WERI-Rb-1 (cell line): ENCODE measurements around the gene ADGRG7.
"Not testable (repeated sequence)": the region's sequence is repeated elsewhere in the genome, so short reads cannot be mapped to it uniquely, and the experiment has no call there.

Experiments used
- DNase-seq: peaks from one replicate; pipeline ENCODE4 v3.0.0-alpha.2; 2020
- H3K27ac ChIP-seq: fragments of 250-450 bp; sonication (Bioruptor Pico); 2 replicates; pipeline ENCODE4 v1.5.1; 2020; ENCODE audit warnings: mild to moderate bottlenecking, moderate library complexity
- H3K27me3 ChIP-seq: fragments of 250-450 bp; sonication (Bioruptor Pico); 2 replicates; pipeline ENCODE4 v1.5.1; 2021; ENCODE audit warnings: mild to moderate bottlenecking, low read depth, moderate library complexity; ENCODE audit not compliant: insufficient read depth, severe bottlenecking
- H3K36me3 ChIP-seq: fragments of 250-450 bp; sonication (Bioruptor Pico); 2 replicates; pipeline ENCODE4 v1.5.1; 2020; ENCODE audit warnings: mild to moderate bottlenecking, moderate library complexity
- H3K4me3 ChIP-seq: 2 replicates; pipeline ENCODE4 v1.5.1; 2011; ENCODE audit warnings: low read depth, mild to moderate bottlenecking, control low read depth, low read length
- H3K9me3 ChIP-seq: fragments of 250-450 bp; sonication (Bioruptor Pico); 2 replicates; pipeline ENCODE4 v1.5.1; 2021; ENCODE audit warnings: mild to moderate bottlenecking, moderate library complexity; ENCODE audit not compliant: severe bottlenecking
- CTCF ChIP-seq: IDR thresholded peaks from 2 replicates; pipeline ENCODE4 v1.5.1; 2011; ENCODE audit warnings: low read depth, mild to moderate bottlenecking, control low read depth, inconsistent platforms, low read length

Gene ADGRG7

GRCh38 chr3:100578646-100579045 lies 30.8 kb upstream of the ADGRG7 start:
- Histone ChIP-seq H3K4me3 (no peak overlapping the region), H3K9me3 (no peaks in the 10 kb centered on the region), H3K36me3 (no peaks in the 10 kb centered on the region), H3K27me3 (no peaks in the 10 kb centered on the region), H3K27ac (no peak overlapping the region)
- no peak for DNase-seq
- no peak for TF ChIP-seq CTCF

- H3K27ac ChIP-seq: no peak overlapping the region
- DNase-seq: no peak
- no peak overlapping the region for H3K4me3 ChIP-seq
- H3K9me3 ChIP-seq: no peaks in the 10 kb centered on the region
- TF ChIP-seq CTCF: no peak
- H3K27me3 ChIP-seq: no peaks in the 10 kb centered on the region
- no peaks in the 10 kb centered on the region for H3K36me3 ChIP-seq
Measured at GRCh38 chr3:100580147-100580546, 29.3 kb upstream of the ADGRG7 start.

GRCh38 chr3:100581650-100582049 lies 27.8 kb upstream of the ADGRG7 start:
- TF ChIP-seq CTCF: no peak
- no peaks in the 10 kb centered on the region for H3K36me3 ChIP-seq
- H3K9me3 ChIP-seq: no peaks in the 10 kb centered on the region
- no peak for DNase-seq
- H3K27ac ChIP-seq: no peak overlapping the region
- H3K4me3 ChIP-seq: no peak overlapping the region
- no peaks in the 10 kb centered on the region for H3K27me3 ChIP-seq

GRCh38 chr3:100582157-100582556 lies 27.2 kb upstream of the ADGRG7 start:
- not testable (repeated sequence) for H3K4me3 ChIP-seq, H3K27ac ChIP-seq, DNase-seq, H3K9me3 ChIP-seq, H3K36me3 ChIP-seq, H3K27me3 ChIP-seq

- TF ChIP-seq CTCF: no peak
- Histone ChIP-seq H3K36me3 (no peaks in the 10 kb centered on the region), H3K4me3 (no peak overlapping the region), H3K27me3 (no peaks in the 10 kb centered on the region), H3K27ac (no peak overlapping the region), H3K9me3 (no peaks in the 10 kb centered on the region)
- DNase-seq: no peak
Measured at GRCh38 chr3:100584101-100584660, 25.2 kb upstream of the ADGRG7 start.

- no peak overlapping the region for H3K4me3 ChIP-seq
- H3K9me3 ChIP-seq: no peaks in the 10 kb centered on the region
- no peak overlapping the region for H3K27ac ChIP-seq
- no peak for TF ChIP-seq CTCF
- H3K27me3 ChIP-seq: no peaks in the 10 kb centered on the region
- no peak for DNase-seq
- no peaks in the 10 kb centered on the region for H3K36me3 ChIP-seq
Measured at GRCh38 chr3:100586832-100587231, 22.6 kb upstream of the ADGRG7 start.
